Measurements from ENCODE around the gene CFAP221. TPM values are rescaled to one million over a fixed set of nuclear protein-coding genes. Genes with fewer than 3 reads are reported as not detected.

Gene CFAP221
- total and polyA plus RNA-seq, 2 experiments from 2014 or later, result 0.16 TPM; not detected in 1

DNA sequence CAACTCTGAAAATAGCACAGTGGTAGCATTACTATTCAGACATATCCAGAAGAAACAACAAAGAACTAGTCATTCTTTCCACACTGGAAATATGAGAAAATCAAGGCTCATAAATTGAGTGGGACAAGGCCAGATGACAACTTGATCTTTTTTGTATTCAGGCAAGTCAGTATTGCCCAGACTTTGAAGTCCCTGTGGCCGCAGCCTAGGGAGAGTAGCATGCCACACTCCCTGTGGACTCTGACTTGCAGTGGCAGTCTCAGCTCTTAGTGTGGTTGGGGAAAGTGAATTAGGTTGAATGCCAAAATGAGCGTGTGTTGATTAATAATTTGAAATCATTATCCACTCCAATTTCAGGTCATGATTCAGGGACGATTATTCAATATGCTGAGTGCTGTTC is 81.0 kb downstream of the CFAP221 start:
- Histone ChIP-seq H4K20me1 (ENCODE audit: insufficient read depth) (no peaks in the 10 kb centered on the region), H3K4me3 (no peak overlapping the region), H3F3A (ENCODE audit: insufficient read depth) (no peaks in the 10 kb centered on the region), H3K4me2 (ENCODE audit: unreplicated experiment) (no peak overlapping the region), H2AFZ (no peak overlapping the region), H3K4me1 (ENCODE audit: insufficient read depth) (no peaks in the 10 kb centered on the region), H3K9ac (no peak overlapping the region), H3K79me2 (ENCODE audit: insufficient read depth) (no peaks in the 10 kb centered on the region), H3K27ac (no peak overlapping the region), H3K9me2 (ENCODE audit: insufficient read depth) (no peaks in the 10 kb centered on the region), H3K9me3 (ENCODE audit: low read depth) (no peaks in the 10 kb centered on the region), H3K36me3 (ENCODE audit: low read depth) (no peaks in the 10 kb centered on the region), H3K27me3 (replicated peaks; ENCODE audit: insufficient read depth) (peaks cover 14% of the 10 kb centered on the region)
- DNase-seq, result no peak
- in situ Hi-C loops (cut with MboI), result no loop called here
- WGBS, 2 experiments (ENCODE audit: low coverage in 1 of 2, low lambda C conversion rate in 2 of 2, missing lambda C conversion rate in 2 of 2), result 62 to 72% methylated on average over 3 of the region's 3 CpGs
- TF ChIP-seq EZH2phosphoT487 (IDR thresholded peaks at IDR 0.05; ENCODE audit: insufficient read depth, low read depth) (no peak), EZH2 (IDR thresholded peaks at IDR 0.05; ENCODE audit: insufficient read depth, poor library complexity, severe bottlenecking) (no peak)

DNA sequence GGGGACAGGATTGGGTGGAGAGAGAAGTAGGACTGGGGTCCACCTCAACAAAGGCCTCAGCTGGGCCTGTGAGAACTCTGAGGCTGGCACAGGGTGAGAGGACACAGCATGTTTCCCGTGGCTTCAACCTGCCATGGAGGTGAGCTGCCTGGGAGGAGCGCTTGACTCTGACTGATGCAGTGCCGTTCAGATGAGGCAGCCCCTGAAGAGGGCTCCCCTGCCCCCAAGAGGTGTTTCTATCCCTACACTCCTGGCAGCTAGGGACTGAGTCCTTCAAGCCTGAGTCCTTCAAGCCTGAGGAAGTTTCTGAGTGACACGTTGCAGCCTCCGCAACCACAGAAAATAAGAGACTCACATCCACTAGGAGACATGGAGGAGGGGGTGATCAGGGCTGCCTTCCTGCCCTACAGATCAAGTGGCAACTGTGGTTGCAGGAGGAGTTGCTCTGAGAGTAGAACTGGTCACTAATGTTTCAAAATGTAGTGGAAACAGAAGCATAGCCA is 85.1 kb downstream of the CFAP221 start:
- Histone ChIP-seq H3K36me3 (ENCODE audit: low read depth) (no peaks in the 10 kb centered on the region), H3K9me2 (ENCODE audit: insufficient read depth) (no peaks in the 10 kb centered on the region), H3K79me2 (ENCODE audit: insufficient read depth) (no peaks in the 10 kb centered on the region), H2AFZ (no peak overlapping the region), H3K4me2 (ENCODE audit: unreplicated experiment) (no peak overlapping the region), H3K4me1 (ENCODE audit: insufficient read depth) (no peaks in the 10 kb centered on the region), H3F3A (ENCODE audit: insufficient read depth) (no peaks in the 10 kb centered on the region), H3K9me3 (ENCODE audit: low read depth) (no peaks in the 10 kb centered on the region), H3K4me3 (no peak overlapping the region), H3K27ac (no peak overlapping the region), H4K20me1 (ENCODE audit: insufficient read depth) (no peaks in the 10 kb centered on the region), H3K27me3 (replicated peaks; ENCODE audit: insufficient read depth) (peaks cover 19% of the 10 kb centered on the region), H3K9ac (no peak overlapping the region)
- WGBS, 2 experiments (ENCODE audit: low coverage in 1 of 2, low lambda C conversion rate in 2 of 2, missing lambda C conversion rate in 2 of 2), result 52 to 62% methylated on average over 5 of the region's 5 CpGs
- no peak for DNase-seq
- in situ Hi-C loops (cut with MboI), result no loop called here
- no peak for TF ChIP-seq EZH2phosphoT487 (IDR thresholded peaks at IDR 0.05; ENCODE audit: insufficient read depth, low read depth)
- TF ChIP-seq EZH2 (IDR thresholded peaks at IDR 0.05; ENCODE audit: insufficient read depth, poor library complexity, severe bottlenecking), result no peak

DNA sequence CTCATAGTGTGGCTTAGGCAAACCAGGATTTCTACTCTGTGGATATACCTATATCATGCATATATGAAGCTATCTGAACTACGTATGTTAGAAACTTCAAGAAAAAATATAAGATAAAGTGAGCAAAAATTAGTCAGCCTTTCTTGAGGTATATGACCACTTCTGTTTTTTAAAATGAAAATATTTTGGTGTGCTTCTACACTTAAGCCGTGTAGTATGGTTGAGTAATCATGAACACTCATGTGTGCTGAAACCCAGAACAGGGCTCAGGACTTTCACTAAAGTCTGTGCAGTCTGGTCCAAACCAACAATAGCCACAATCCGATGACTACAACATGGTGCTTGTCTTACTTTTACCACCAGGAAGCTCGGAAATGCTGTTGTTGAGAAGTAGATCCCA is 85.9 kb downstream of the CFAP221 start:
- H3K4me1 ChIP-seq (ENCODE audit: insufficient read depth), result no peaks in the 10 kb centered on the region
- H3K27ac ChIP-seq, result no peak overlapping the region
- no peaks in the 10 kb centered on the region for H3K9me3 ChIP-seq (ENCODE audit: low read depth)
- no peak overlapping the region for H3K4me2 ChIP-seq (ENCODE audit: unreplicated experiment)
- no peaks in the 10 kb centered on the region for H3K79me2 ChIP-seq (ENCODE audit: insufficient read depth)
- H3K9ac ChIP-seq, result no peak overlapping the region
- H3K27me3 ChIP-seq (replicated peaks; ENCODE audit: insufficient read depth), result peaks cover 19% of the 10 kb centered on the region
- no peaks in the 10 kb centered on the region for H3K9me2 ChIP-seq (ENCODE audit: insufficient read depth)
- no peak overlapping the region for H2AFZ ChIP-seq
- H3K4me3 ChIP-seq, result no peak overlapping the region
- H3F3A ChIP-seq (ENCODE audit: insufficient read depth), result no peaks in the 10 kb centered on the region
- DNase-seq, result no peak
- 44 to 47% methylated on average over 4 of the region's 4 CpGs for WGBS, 2 experiments (ENCODE audit: low coverage in 1 of 2, low lambda C conversion rate in 2 of 2, missing lambda C conversion rate in 2 of 2)
- in situ Hi-C loops (cut with MboI), result no loop called here
- H3K36me3 ChIP-seq (ENCODE audit: low read depth), result no peaks in the 10 kb centered on the region
- no peaks in the 10 kb centered on the region for H4K20me1 ChIP-seq (ENCODE audit: insufficient read depth)
- TF ChIP-seq EZH2 (IDR thresholded peaks at IDR 0.05; ENCODE audit: insufficient read depth, poor library complexity, severe bottlenecking) (no peak), EZH2phosphoT487 (IDR thresholded peaks at IDR 0.05; ENCODE audit: insufficient read depth, low read depth) (no peak)

DNA sequence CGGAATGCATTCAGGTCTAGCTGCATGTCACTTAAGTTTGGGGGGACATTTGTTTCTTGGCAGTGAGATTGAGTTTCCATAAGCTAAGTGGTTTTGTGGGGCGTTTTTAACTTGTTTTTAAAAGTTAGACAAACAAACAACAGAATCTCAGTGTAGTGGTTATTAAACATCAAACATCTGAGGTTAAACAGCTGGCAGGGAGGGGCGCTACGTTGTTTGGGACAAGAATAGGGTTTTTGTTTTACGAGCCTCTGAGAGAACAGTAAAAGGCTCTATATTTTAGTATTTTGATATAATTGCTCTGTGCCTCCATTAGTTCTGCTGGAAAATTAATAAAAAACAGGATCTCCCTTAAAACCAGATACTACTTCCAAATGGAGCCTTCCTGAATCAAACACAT is 93.1 kb downstream of the CFAP221 start:
- H3F3A ChIP-seq (ENCODE audit: insufficient read depth), result no peaks in the 10 kb centered on the region
- TF ChIP-seq EZH2 (IDR thresholded peaks at IDR 0.05; ENCODE audit: insufficient read depth, poor library complexity, severe bottlenecking) (no peak), EZH2phosphoT487 (IDR thresholded peaks at IDR 0.05; ENCODE audit: insufficient read depth, low read depth) (no peak)
- no peak overlapping the region for H2AFZ ChIP-seq
- DNase-seq, result no peak
- H3K9ac ChIP-seq, result no peak overlapping the region
- H3K36me3 ChIP-seq (ENCODE audit: low read depth), result no peaks in the 10 kb centered on the region
- no peak overlapping the region for H3K4me2 ChIP-seq (ENCODE audit: unreplicated experiment)
- H3K79me2 ChIP-seq (ENCODE audit: insufficient read depth), result no peaks in the 10 kb centered on the region
- H3K9me3 ChIP-seq (ENCODE audit: low read depth), result no peaks in the 10 kb centered on the region
- no peak overlapping the region for H3K4me3 ChIP-seq
- no peaks in the 10 kb centered on the region for H4K20me1 ChIP-seq (ENCODE audit: insufficient read depth)
- no peaks in the 10 kb centered on the region for H3K4me1 ChIP-seq (ENCODE audit: insufficient read depth)
- peaks cover 27% of the 10 kb centered on the region for H3K27me3 ChIP-seq (replicated peaks; ENCODE audit: insufficient read depth)
- H3K9me2 ChIP-seq (ENCODE audit: insufficient read depth), result no peaks in the 10 kb centered on the region
- WGBS, 2 experiments (ENCODE audit: low coverage in 1 of 2, low lambda C conversion rate in 2 of 2, missing lambda C conversion rate in 2 of 2), result 26 to 40% methylated on average over 4 to 5 of the region's 5 CpGs
- H3K27ac ChIP-seq, result no peak overlapping the region
- in situ Hi-C loops (cut with MboI), result no loop called here

DNA sequence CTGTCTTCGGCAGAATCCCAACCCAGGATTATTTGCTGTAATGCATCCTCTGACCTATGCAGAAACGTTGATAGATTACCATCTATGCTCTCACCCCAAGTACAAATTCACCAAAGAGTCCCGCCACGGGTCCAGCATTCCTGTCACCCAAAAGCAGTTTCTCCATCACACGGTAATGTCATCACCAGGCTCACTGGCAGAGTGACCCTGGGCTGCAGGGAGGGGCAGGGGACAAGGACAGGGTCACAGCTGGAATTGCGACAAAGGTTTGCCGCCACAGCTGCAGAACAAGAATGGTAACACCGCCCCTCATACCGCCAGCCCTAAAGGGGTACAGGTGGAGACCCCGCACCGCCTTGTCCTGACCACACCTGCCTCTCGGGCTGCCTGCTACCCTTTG is 94.0 kb downstream of the CFAP221 start:
- Histone ChIP-seq H4K20me1 (ENCODE audit: insufficient read depth) (no peaks in the 10 kb centered on the region), H3F3A (ENCODE audit: insufficient read depth) (no peaks in the 10 kb centered on the region), H3K4me2 (ENCODE audit: unreplicated experiment) (no peak overlapping the region), H3K27ac (no peak overlapping the region), H2AFZ (no peak overlapping the region), H3K9ac (no peak overlapping the region), H3K36me3 (ENCODE audit: low read depth) (no peaks in the 10 kb centered on the region), H3K4me3 (no peak overlapping the region), H3K9me2 (ENCODE audit: insufficient read depth) (no peaks in the 10 kb centered on the region), H3K4me1 (ENCODE audit: insufficient read depth) (no peaks in the 10 kb centered on the region), H3K9me3 (ENCODE audit: low read depth) (no peaks in the 10 kb centered on the region), H3K27me3 (replicated peaks; ENCODE audit: insufficient read depth) (peaks cover 23% of the 10 kb centered on the region), H3K79me2 (ENCODE audit: insufficient read depth) (no peaks in the 10 kb centered on the region)
- in situ Hi-C loops (cut with MboI), result no loop called here
- TF ChIP-seq EZH2 (IDR thresholded peaks at IDR 0.05; ENCODE audit: insufficient read depth, poor library complexity, severe bottlenecking), result no peak
- TF ChIP-seq EZH2phosphoT487 (IDR thresholded peaks at IDR 0.05; ENCODE audit: insufficient read depth, low read depth), result no peak
- DNase-seq, result no peak
- WGBS, 2 experiments (ENCODE audit: low coverage in 1 of 2, low lambda C conversion rate in 2 of 2, missing lambda C conversion rate in 2 of 2), result 61 to 63% methylated on average over 12 of the region's 12 CpGs

Data from GM23248 (cell line).